ENCODE results near the gene DRD5.
"Not testable (repeated sequence)": the region's sequence is repeated elsewhere in the genome, so short reads cannot be mapped to it uniquely, and the experiment has no call there.

DRD5 gene

DNA sequence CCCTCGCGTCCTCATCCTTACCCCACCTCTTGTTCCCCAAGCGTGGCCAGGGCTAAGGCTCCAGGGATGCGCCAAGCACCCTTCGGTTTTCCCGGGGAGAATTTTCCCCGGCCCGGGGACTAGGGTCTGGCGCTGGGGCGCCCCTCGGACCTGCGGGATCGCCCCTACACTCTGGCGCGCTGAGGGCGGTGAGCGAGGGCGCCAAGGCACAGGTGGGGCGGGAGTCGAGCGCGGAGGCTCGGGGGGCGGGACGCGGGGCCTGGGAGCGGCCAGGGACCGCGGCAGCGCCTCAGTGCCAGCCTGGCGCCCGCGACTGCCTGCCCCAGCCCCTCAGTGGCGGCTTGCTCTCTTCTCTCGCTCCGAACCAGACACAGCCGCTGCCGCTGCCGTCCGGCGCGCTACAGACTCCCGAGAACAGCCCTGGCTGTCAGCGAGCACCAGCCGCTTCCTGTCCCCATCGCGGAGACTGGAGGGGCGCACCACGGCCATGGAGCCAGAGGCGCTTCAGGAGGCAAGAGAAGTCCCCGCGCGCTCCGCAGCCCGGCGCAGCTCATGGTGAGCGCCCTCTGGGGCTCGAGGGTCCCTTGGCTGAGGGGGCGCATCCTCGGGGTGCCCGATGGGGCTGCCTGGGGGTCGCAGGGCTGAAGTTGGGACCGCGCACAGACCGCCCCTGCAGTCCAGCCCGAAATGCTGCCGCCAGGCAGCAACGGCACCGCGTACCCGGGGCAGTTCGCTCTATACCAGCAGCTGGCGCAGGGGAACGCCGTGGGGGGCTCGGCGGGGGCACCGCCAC is at the start of gene DRD5:
DRD5 (plus strand) TSS at position 292 of the 793 bp plus-strand sequence; CDS start at position 688, 396 bp downstream.
- no peak for DNase-seq (ENCODE audit: low read depth in 2 of 2)

DNA sequence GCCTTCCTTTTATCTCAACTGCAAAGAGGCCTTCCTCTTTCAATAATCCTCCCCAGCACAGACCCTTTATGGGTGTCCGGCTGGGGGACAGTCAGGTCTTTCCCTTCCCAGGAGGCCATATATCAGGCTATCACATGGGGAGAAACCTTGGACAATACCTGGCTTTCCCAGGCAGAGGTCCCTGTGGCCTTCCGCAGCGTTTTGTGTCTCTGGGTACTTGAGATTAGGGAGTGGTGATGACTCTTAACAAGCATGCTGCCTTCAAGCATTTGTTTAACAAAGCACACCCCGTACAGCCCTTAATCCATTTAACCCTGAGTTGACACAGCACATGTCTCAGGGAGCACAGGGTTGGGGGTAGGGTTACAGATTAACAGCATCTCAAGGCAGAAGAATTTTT is 49.2 kb upstream of the DRD5 start:
- DNase-seq (ENCODE audit: low read depth in 2 of 2): not testable (repeated sequence)

DNA sequence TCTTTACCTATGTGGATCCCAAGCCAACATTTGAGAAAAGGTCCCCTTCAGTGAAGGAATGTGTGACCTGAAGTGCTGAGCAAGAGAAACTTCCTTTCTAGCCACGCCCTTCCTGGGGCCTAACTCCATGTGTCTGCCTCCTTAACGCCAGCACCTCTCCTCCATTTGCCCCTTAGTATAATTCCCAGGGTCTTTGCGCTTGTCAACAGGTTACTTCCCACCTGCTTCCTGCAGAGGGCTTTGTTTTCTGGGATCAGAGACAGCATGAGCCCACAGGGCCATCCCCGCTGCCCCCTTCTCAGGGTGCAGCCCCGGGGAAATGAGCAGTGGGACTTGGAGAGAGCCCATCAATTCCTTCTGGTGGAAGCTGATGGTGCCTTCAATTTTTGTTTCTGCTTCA is 45.9 kb upstream of the DRD5 start:
- no peak for DNase-seq (ENCODE audit: low read depth in 2 of 2)

DNA sequence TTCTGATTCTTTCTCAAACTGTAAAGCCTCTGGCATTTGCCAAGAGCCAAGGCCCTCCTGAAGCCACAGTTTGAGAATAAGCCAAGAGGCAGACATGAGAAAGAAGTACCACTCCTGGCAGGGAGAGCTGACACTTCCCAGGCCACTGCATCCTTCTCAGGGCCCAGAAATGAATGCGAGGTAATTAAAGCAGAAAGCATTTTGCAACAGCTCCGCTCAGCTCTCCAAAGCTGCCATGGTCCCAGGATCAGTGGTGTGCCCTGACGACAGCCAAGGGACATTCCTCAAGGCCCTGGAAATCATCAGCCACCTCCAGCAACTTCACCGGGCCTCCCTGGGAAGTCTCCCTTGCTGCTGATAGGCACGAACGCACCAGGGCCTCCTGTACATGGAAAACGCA is 44.2 kb upstream of the DRD5 start:
- DNase-seq (ENCODE audit: low read depth in 2 of 2): not testable (repeated sequence)

DNA sequence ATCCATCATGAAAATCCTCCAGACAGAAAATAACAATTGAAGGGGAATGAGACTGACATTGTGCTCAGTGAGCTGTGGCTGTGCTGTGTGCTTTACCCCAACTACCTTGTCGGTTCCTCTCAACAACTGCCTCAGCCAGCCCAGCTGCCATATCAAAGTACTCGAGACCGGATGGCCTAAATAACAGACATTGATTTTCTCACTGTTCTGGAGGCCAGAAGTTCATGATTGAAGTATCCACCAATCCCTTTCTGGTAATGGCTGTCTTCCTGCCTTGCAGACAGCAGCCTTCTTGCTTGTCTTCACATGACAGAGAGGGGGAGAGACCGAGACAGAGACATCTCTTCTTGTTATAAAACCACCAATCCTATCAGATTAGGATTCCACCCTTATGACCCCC is 37.6 kb upstream of the DRD5 start:
- DNase-seq (ENCODE audit: low read depth in 2 of 2): not testable (repeated sequence)

DNA sequence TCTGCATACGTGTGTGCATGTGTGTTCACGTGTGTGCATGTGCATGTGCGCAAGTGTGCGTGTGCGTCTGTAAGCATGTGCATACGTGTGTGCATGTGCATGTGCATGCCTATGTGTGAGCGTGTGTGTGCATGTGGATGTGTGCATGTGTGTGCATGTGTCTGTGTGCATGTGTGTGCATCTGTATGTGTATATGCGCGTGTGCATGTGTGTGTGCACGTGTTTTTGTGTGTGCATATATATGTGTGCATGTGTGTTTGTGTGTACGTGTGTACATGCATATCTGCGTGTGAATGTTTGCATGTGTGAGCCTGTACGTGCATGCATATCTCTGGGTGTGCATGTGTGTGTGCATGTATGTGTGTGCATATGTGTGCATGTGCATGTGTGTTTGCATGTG is 35.7 kb upstream of the DRD5 start:
- DNase-seq (ENCODE audit: low read depth in 2 of 2): no peak

DNA sequence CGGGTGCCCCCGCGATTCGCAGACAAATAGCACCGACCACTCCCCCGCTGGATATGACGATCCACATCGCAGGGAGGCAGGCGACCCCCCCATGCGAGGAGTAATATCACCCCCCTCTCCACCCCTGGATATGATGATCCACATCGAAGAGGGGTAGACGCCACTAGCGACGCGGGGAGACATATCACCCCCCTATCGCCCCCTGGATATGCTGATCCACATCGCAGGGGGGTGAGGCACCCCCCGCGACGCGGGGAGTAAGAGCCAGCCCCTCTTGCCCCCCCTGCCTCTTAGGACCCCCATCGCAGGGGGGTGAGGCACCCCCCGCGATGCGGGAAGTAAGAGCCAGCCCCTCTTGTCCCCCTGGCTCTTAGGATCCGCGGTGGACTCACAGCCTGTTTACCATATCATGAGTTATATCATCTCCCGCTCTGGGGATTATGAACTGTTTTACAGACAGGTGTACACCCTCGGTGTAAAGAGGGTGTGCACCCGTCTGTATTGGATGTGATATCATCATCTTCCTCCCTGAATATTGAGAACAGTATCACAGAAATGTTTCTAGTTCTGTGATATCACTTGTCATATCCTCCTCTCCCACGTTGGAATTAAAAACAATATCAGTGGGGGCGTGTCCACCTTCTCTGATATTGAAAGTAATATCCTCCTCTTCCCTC is 22.7 kb upstream of the DRD5 start:
- DNase-seq (ENCODE audit: low read depth in 2 of 2): no peak

DNA sequence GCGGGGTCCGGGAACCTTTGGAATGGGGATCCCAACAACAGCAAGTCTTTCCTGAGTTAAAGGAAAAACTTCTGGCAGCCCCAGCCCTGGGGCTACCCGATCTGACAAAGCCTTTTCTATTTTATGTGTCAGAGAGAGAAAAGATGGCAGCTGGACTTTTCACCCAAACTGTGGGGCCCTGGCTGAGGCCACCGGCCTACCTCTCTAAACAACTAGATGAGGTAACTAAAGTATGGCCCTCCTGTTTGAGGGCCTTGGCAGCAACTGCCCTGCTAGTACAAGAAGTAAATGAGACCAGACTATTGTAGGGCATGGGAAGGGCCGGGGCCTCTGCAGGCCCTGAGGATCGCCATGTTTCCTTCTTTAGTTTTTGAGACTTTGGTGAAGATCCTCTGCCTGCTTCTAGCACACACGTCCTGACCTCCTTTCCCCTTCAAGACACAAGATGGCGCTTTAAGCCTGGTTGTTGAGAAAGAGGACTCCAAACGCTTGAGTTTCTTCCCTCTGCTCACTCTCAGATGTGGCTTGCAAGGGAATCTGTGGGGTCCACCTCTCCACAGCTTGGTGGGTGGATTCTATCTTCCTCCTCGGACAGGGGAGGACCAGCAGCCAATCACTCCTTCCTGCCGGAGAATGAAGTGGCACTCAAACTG is 18.5 kb upstream of the DRD5 start:
- peak; percentile 5 for DNase-seq (ENCODE audit: low read depth in 2 of 2)

DNA sequence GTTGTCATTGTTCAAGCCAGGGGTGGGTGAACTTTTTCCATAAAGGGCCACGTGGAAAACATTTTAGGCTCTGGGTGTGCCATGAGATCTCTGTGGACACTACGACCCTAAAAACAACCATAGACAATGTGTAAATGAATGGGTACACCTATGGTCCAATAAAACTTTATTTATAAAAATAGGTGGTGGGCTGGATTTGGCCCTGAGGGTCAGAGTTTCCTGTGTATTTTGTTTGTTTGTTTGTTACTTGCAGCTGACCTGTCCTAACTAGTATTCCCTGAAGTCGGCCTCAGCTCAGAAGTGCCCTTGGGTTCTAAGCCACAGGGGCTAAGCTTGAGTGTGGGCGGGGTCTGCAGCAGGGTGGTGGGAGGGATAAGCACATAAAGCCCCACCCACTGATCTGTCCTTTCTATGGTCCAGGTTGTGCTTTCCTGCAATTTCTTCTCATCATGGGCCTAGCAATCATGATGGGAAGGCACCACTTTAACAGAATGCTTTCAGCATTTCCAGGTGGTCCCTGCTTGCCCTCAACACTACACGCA is 17.2 kb upstream of the DRD5 start:
- no peak for DNase-seq (ENCODE audit: low read depth in 2 of 2)

DNA sequence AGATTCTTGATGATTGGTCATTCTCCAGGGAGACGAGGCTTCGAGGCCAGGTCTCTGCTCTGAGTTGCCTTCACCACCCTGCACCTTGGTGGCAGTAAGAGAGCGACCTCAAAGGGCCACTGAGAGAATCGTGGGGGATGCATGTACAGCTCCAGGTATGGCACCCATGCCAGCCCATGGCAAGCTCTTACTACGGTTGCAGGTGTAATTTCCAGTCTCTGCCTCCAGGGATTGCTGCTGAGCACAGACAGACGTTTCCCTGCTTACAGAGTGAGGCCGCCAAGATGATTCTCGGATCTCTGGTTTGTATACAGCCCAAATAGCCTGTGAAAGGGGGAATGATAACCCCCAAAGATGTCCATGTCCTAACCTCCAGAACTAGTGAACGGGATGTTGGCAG is 16.3 kb upstream of the DRD5 start:
- DNase-seq (ENCODE audit: low read depth in 2 of 2): no peak

DNA sequence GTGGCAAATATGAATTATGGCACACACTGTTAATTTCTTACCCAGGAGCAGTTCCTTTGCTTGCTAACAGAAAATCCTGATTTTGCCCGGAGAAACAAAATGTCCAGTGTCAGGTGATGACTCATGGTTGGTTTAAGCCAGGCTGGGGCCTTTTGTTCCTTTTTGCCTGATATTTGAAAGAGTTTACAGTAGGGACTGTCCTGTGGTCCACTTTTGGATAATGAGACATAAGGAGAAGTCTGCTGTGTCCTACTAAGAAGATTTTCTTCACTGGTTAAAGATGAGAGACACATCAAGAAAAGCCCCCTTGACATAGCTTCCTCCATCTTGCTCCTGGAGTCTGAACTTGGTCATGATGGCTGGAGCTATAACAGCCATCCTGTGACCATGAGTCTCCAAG is 12.1 kb upstream of the DRD5 start:
- DNase-seq (ENCODE audit: low read depth in 2 of 2): no peak

DNA sequence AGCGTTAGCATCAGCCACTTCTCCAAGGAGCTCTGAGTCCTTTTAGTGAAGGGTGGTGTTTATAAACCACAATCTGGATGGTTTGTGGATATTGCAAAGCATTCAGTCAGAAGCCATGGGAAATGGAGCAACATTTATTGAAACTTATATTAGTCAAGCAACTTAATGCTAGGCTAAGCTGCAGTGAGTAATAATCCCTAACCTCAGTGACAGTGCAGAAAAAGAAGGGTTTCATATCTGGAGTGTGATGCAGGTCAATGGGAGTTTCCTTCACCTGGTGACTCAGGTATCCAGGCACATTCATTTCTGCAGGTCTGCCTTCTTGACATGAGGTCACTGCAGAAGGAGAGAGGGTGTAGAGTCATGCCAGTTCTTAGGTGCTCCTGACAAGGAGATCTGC is 10.4 kb upstream of the DRD5 start:
- DNase-seq (ENCODE audit: low read depth in 2 of 2): no peak

DNA sequence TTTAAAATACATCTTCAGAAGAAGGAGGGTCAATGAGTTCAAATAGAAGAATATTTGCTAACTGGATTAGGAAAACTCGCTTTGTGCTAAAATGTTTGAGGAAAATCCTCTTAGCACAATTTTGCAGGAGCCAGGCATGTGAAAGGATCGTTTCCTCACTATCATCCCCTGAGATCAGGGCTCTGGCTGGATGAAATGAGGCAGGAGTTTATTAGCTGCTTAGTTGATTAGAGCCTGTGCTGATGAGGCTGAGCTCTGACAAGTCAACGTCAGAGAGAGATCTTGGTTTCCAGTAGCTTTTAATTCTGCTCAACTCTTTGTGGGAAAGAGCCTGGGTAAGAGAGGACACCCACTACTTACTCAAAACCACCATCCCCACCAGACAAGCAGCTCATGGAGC is 8.0 kb upstream of the DRD5 start:
- DNase-seq (ENCODE audit: low read depth in 2 of 2): no peak

DNA sequence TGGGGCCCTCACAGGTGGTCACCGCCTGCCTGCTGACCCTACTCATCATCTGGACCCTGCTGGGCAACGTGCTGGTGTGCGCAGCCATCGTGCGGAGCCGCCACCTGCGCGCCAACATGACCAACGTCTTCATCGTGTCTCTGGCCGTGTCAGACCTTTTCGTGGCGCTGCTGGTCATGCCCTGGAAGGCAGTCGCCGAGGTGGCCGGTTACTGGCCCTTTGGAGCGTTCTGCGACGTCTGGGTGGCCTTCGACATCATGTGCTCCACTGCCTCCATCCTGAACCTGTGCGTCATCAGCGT is 652 bp downstream of the DRD5 start:
- no peak for DNase-seq (ENCODE audit: low read depth in 2 of 2)

DNA sequence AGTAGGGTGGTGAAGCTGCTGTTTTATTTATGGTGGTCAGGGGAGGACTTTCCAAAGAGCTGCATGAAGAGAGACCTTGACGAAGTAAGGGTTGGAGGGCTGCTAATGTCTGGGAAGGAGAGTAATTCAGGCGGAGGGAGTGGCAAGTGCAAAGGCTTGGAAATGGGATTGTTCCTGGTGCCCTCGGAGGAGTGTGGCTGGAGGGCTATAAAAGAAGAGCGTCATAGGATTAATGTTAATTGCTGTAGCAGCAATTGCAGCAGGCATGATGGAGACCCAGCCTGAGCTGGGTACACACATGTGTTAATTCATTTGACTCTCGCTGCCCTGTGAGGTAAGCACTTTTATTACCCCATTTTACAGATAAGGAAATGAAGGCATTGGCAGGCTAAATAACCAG is 4.5 kb downstream of the DRD5 start:
- not testable (repeated sequence) for DNase-seq (ENCODE audit: low read depth in 2 of 2)

DNA sequence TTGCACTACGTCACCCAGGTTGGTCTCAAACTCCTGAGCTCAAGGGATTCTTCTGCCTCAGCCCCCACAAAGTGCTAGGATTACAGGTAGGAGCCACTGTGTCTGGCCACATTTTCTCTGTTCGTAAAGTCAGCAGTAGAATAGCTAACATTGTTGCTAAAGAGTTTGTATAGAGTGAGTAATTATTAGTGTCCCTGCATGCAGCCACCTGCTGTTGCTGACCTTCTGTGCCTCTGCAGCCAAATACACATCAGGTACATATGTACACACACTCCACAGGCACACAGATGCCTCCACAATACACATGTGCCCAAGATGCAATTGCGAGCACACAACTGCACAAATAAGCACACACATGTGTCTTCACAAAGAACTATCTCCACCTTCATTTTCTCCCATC is 10.9 kb downstream of the DRD5 start:
- no peak for DNase-seq (ENCODE audit: low read depth in 2 of 2)

DNA sequence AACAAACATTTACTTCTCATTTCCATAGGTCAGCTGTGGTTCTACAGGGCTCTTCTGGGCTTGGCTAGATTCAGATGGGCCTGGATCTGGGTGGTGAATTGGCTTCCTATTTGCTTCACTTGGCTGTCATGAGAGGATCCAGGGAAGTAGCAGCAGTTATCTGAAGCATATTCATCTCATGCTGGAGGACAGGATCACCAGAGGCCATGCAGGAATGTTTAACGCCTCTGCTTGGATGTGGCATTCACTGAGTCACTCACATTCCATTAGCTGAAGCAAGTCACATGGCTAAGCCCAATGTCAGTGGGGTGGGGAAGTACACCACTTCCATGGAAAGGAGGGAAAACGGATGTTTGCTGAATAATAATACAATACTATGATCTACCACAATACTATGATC is 15.2 kb downstream of the DRD5 start:
- DNase-seq (ENCODE audit: low read depth in 2 of 2): not testable (repeated sequence)

DNA sequence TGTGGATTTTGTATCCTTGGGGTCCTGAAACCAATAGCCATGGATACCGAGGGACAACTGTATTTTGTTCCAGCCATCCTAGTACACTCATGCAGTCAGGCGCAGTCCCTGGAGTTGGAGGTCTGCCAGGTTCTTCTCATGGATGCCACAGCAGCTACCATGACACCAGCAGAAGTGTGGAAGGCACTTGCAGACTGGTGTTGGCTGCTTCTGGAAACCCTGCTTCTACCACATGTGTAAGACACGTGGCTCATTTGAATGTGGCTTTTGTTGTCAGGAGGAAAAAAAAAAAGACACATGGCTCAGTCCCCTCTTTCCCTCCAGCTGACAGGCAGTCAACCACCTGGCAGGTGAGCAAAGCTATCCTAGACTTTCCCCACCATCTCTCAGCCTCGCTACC is 19.4 kb downstream of the DRD5 start:
- no peak for DNase-seq (ENCODE audit: low read depth in 2 of 2)

DNA sequence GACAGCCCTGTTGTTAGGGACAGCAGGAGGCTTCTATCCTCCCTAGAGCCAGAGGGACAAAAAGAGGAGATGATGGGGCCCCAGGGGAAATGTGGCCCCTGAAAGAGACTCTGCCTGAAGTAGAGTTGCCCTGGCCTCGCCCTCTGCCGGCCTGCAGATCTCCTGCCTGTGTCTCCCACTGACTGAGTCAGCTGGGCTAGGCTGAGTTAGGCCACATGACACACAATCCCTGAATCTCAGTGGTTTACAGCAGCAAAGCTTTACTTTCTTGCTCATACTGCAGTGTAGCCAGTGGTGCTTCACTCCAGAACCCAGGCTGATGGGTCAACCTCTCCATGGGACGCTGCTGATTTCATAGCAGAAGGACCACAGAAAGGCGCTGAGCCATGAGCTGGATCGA is 23.5 kb downstream of the DRD5 start:
- DNase-seq (ENCODE audit: low read depth in 2 of 2): no peak

DNA sequence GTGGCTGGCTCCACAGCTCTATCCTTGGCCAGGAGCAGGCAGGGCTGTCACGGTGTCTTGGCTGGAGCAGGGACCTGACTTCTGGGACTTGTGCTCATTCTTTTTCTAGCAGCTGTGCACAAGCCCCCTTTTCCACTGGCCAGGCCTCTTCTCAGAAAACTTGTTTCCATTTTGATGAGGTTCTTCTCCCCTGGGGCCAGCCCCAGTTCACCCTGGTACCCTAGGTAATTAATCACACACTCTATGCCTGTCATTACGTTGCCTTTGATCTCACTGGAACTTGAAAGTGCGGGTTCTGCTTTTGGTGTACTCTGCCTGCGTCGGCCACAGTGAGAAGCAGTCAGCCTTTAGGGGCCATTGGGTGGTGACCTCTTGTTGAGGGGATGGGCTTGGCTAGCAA is 26.6 kb downstream of the DRD5 start:
- no peak for DNase-seq (ENCODE audit: low read depth in 2 of 2)

DNA sequence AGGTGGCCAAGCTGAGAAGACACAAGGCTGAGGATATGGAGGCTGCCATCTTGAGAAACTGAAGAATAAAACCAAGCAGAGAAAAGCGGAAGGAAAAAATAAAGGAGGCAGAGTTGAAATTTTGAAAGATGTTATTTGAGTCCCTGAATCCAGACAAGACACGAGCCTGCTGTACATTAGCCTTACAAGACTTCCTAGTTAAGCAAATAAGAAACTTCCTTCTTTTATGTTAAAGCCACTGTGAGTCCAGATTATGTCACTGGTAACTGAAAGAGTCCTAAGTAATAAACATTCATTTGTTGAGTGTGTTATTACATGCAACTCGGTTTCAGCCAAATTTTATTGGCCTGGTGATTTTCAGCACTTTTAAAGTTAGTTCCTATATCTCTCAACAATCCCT is 30.4 kb downstream of the DRD5 start:
- DNase-seq (ENCODE audit: low read depth in 2 of 2): no peak

DNA sequence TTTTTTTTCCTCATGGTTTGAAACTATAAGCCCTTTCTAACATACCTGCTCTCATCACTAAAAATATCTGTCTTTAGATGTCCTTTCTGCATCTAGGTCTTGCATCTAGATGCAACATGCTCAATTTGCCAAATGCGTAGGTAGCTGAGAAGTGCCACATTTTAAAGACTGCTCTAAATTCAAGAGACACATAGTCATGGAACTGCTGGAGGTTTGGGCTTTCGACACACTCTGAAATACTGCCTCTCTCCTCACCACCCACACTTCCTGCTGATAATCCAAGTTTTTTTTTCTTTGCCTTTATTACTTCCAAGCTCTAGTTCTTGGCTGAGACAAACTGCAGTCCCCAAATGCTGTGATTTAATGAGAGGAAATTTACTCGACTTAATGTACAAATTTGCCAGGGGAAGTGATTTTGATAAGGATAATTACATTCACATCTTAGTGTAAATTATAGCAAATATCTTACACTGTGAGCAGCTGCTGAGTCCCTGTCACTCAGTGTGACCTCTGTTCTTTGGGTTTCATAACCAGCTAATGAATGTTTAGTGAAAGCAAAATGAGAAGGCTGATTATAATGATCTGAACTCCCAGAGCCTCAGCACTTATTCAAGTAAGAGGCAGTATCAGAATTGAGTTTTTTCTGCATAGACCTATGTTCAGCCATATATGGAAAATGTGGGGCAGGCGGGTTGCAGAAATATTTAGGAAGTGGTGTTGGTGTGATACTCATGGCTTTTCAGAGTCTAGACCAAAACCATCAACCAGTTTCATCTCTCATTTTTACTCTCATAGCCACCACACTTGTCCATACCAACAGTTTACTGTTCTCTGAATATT is 31.3 kb downstream of the DRD5 start:
- DNase-seq (ENCODE audit: low read depth in 2 of 2): no peak

Data from stimulated activated CD4-positive, alpha-beta T cell treated with anti-CD3 and anti-CD28 coated beads, Interleukin-4, amount 100 ng/mL, for 48 hours (primary cell).